Upper lobe of left lung (tissue), 6 donors: Measurements from ENCODE around the gene RXFP2. TPM values are rescaled to one million over a fixed set of nuclear protein-coding genes. Genes with fewer than 3 reads are reported as not detected.

ENCODE experiments used
- ATAC-seq, 2 donors: fragments of 200-7000 bp; cut with Tn5 transposase; one replicate each; pipeline ENCODE4 v1.9.1; 2022; ENCODE audit warnings: mild to moderate bottlenecking in 2 of 2, moderate library complexity in 2 of 2; ENCODE audit not compliant: low FRiP score in 2 of 2
- DNase-seq, 2 donors: peaks; one replicate each; pipeline ENCODE4 v3.0.0-alpha.2; 2019 to 2020
- H3K27ac ChIP-seq, 4 donors: fragments of 200-600 bp; sonication (generic); one replicate each; pipeline ENCODE4 v1.5.1; 2016 to 2019
- H3K27me3 ChIP-seq, 4 donors: fragments of 200-600 bp; sonication (generic); one replicate each; pipeline ENCODE4 v1.5.1; 2017 to 2019
- H3K36me3 ChIP-seq, 4 donors: fragments of 200-600 bp; sonication (generic); one replicate each; pipeline ENCODE4 v1.5.1; 2016 to 2019
- H3K4me1 ChIP-seq, 4 donors: fragments of 200-600 bp; sonication (generic); one replicate each; pipeline ENCODE4 v1.5.1; 2018 to 2019
- H3K4me3 ChIP-seq, 4 donors: fragments of 200-600 bp; sonication (generic); one replicate each; pipeline ENCODE4 v1.5.1; 2017 to 2019; ENCODE audit warnings: mild to moderate bottlenecking in 2 of 4, moderate library complexity in 1 of 4
- H3K9me3 ChIP-seq, 4 donors: fragments of 200-600 bp; sonication (generic); one replicate each; pipeline ENCODE4 v1.5.1; 2018 to 2019
- CTCF ChIP-seq, 6 experiments: fragments of 450-650 bp in 4 of 6; fragments of 200-600 bp in 2 of 6; sonication (generic) in 2 of 6; IDR thresholded peaks; one replicate each; pipeline ENCODE4 v1.5.1; 2016 to 2019; ENCODE audit warnings: antibody characterized with exemption in 6 of 6
- EP300 ChIP-seq, 4 donors: sonication (generic); formaldehyde crosslinking; IDR thresholded peaks; one replicate each; pipeline ENCODE4 v1.5.1; 2017; ENCODE audit warnings: antibody characterized with exemption in 4 of 4, control low read depth in 2 of 4
- POLR2A ChIP-seq, 4 donors: fragments of 450-650 bp; IDR thresholded peaks; one replicate each; pipeline ENCODE4 v1.5.1; 2016 to 2017; ENCODE audit warnings: antibody characterized with exemption in 4 of 4, mild to moderate bottlenecking in 2 of 4
- POLR2AphosphoS5 ChIP-seq, 2 donors: sonication (generic); formaldehyde crosslinking; IDR thresholded peaks; one replicate each; pipeline ENCODE4 v1.5.1; 2017; ENCODE audit warnings: antibody characterized with exemption in 2 of 2
- WGBS, 2 donors: methylation state at CpG; one replicate each; pipeline ENCODE4 v1.1.5; 2017 to 2018; 5-methylcytosine and 5-hydroxymethylcytosine counted together
- total RNA-seq, 6 donors: library from RNA; depleted of rRNA in 4 of 6; stranded (reverse); fragments of >200 nt in 4 of 6; gene quantifications; one replicate each; pipeline versions ENCODE4 v1.1.0 to v1.2.1, GENCODE V29; 2016 to 2021
- donor health status: DM: no; HTN: no; CAD: no; lungs with moderate emphysema.
- donor health status: DM: no; HTN: yes; CAD: no; lungs with severe emphysema.

RXFP2 gene
- total RNA-seq, 6 donors from 2014 or later, result not detected

- no peaks in the 10 kb centered on the region for H3K4me1 ChIP-seq
- H3K36me3 ChIP-seq, result no peaks in the 10 kb centered on the region
- ATAC-seq, result peak in 1 of 2 donors; percentile 45
- no peak overlapping the region for H3K4me3 ChIP-seq
- H3K27me3 ChIP-seq, result no peaks in the 10 kb centered on the region
- DNase-seq, result no peak
- no peak overlapping the region for H3K27ac ChIP-seq
- WGBS, 2 donors, result 54 to 61% methylated on average over 4 of the region's 4 CpGs
- TF ChIP-seq POLR2AphosphoS5 (IDR thresholded peaks at IDR 0.05) (no peak), CTCF (IDR thresholded peaks at IDR 0.05) (no peak), EP300 (IDR thresholded peaks at IDR 0.05) (no peak), POLR2A (IDR thresholded peaks at IDR 0.05) (no peak)
- no peaks in the 10 kb centered on the region for H3K9me3 ChIP-seq
These were observed 28.0 kb downstream of the RXFP2 start for GRCh38 chr13:31767175-31767900.

DNA sequence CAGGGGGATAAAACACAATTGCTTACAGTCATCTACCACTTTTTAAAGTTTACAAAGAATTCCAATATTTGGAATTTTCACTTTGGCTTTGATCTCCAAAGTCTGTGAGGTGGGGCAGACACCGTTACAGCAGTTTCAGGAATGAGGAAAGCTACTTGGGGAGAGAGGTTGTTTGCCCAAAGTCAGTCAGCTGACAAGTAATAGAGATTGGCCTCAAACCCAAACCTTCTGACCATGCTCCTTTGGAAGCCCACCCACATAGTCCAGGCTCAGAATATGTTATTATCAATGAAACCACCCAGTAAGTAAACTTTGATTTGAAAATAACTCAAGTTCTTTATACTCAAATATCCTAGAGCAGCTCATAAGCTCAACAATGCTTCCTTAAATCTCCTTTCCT lies 29.0 kb downstream of the RXFP2 start:
- 26 to 57% methylated on average over 1 of the region's 1 CpG for WGBS, 2 donors
- H3K4me1 ChIP-seq, result peaks cover 0 to 5% (median 2%) of the 10 kb centered on the region in 4 donors
- no peak for ATAC-seq

GRCh38 chr13:31769575-31769974 lies 30.2 kb downstream of the RXFP2 start:
- H3K27me3 ChIP-seq, result no peaks in the 10 kb centered on the region
- DNase-seq (no peak), ATAC-seq (no peak)
- H3K27ac ChIP-seq, result no peak overlapping the region
- H3K9me3 ChIP-seq, result no peaks in the 10 kb centered on the region
- no peak for TF ChIP-seq EP300 (IDR thresholded peaks at IDR 0.05)
- no peak for TF ChIP-seq POLR2AphosphoS5 (IDR thresholded peaks at IDR 0.05)
- TF ChIP-seq POLR2A (IDR thresholded peaks at IDR 0.05), result no peak
- no peak for TF ChIP-seq CTCF (IDR thresholded peaks at IDR 0.05)
- no peaks in the 10 kb centered on the region for H3K36me3 ChIP-seq
- WGBS, 2 donors, result 92% methylated on average over 4 of the region's 4 CpGs
- peaks cover 0 to 8% (median 5%) of the 10 kb centered on the region in 4 donors for H3K4me1 ChIP-seq
- H3K4me3 ChIP-seq, result no peak overlapping the region

More for the DNA sequence above, 29.0 kb downstream of the RXFP2 start:
- Histone ChIP-seq H3K9me3 (no peaks in the 10 kb centered on the region), H3K4me3 (no peak overlapping the region), H3K36me3 (no peaks in the 10 kb centered on the region), H3K27me3 (no peaks in the 10 kb centered on the region), H3K27ac (no peak overlapping the region)
- TF ChIP-seq POLR2AphosphoS5 (IDR thresholded peaks at IDR 0.05) (no peak), CTCF (IDR thresholded peaks at IDR 0.05) (no peak), POLR2A (IDR thresholded peaks at IDR 0.05) (no peak), EP300 (IDR thresholded peaks at IDR 0.05) (no peak)
- no peak for DNase-seq

DNA sequence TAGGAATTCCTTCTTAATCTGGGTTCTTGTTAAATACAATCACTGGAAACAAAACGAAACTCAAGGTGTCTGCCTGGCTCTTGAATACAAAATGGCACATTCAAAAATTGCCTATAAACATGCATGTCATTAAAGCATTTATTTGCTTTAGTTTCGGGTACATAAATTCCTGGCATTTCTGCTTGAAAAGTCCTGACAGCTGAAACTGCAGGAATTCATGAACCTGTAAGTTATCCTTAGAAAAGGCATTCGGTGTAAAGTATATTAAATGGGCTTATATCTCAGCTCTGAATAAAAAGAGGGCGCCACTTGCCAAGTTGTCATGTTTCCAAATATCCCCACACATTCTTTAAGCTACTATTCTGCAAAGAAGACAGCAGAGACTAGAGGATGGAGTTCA lies 32.9 kb downstream of the RXFP2 start:
- ATAC-seq (no peak), DNase-seq (no peak)
- no peak overlapping the region for H3K4me3 ChIP-seq
- no peaks in the 10 kb centered on the region for H3K36me3 ChIP-seq
- TF ChIP-seq CTCF (IDR thresholded peaks at IDR 0.05), result no peak
- no peak for TF ChIP-seq POLR2A (IDR thresholded peaks at IDR 0.05)
- no peak for TF ChIP-seq EP300 (IDR thresholded peaks at IDR 0.05)
- no peak for TF ChIP-seq POLR2AphosphoS5 (IDR thresholded peaks at IDR 0.05)
- WGBS, 2 donors, result 70 to 74% methylated on average over 4 of the region's 4 CpGs
- H3K9me3 ChIP-seq, result no peaks in the 10 kb centered on the region
- H3K4me1 ChIP-seq, result peaks cover 0 to 8% (median 5%) of the 10 kb centered on the region in 4 donors
- no peak overlapping the region for H3K27ac ChIP-seq
- no peaks in the 10 kb centered on the region for H3K27me3 ChIP-seq

DNA sequence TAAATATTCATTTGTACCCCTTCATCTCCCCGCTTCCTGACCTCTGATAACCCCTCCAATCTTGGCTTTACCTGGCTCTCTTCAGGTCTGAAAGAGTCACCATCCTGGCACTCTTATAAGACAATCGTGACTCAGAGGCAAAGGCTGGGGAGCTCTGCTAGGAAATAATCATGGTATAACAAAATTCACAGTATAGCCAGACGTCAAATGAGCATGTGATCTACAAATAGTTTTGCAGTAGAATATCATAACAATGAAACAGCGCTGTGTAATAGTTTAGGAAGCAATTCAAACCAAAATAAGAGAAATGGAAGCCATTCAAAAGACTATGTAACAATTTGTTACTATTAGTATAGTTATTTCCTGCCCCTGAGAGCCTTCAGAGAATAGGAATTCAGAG lies 34.2 kb downstream of the RXFP2 start:
- 40 to 44% methylated on average over 4 of the region's 4 CpGs for WGBS, 2 donors
- Histone ChIP-seq H3K4me3 (peak overlapping the region in 2 of 4 donors; percentile 2 to 5), H3K9me3 (no peaks in the 10 kb centered on the region), H3K27ac (no peak overlapping the region), H3K27me3 (no peaks in the 10 kb centered on the region), H3K36me3 (no peaks in the 10 kb centered on the region), H3K4me1 (peaks cover 0 to 8% (median 5%) of the 10 kb centered on the region in 4 donors)
- ATAC-seq, result no peak
- DNase-seq, result no peak
- TF ChIP-seq POLR2A (IDR thresholded peaks at IDR 0.05) (no peak), EP300 (IDR thresholded peaks at IDR 0.05) (no peak), POLR2AphosphoS5 (IDR thresholded peaks at IDR 0.05) (no peak), CTCF (IDR thresholded peaks at IDR 0.05) (no peak)
